Panc1 (cell line): Measurements from ENCODE around the gene IFI44L. TPM values are rescaled to one million over a fixed set of nuclear protein-coding genes. Genes with fewer than 3 reads are reported as not detected.

Source experiments
- ATAC-seq: fragments of 200-7000 bp; cut with Tn5 transposase; 2 replicates; pipeline ENCODE4 v1.9.1; 2020; ENCODE audit warnings: mild to moderate bottlenecking, moderate library complexity
- BruUV-seq: library from RNA; stranded (reverse); fragments of 400-500 nt; replicated peaks from 2 replicates; lab custom pipeline; 2021; lab: Mats Ljungman, UMichigan
- CTCF ChIA-PET: fragments of 300-600 bp; sonication (Branson Sonifier 250); formaldehyde crosslinking; loops from one replicate; lab custom pipeline; 2022; ENCODE audit warnings: antibody characterized with exemption; lab: Charles Lee
- POLR2A ChIA-PET: fragments of 300-600 bp; sonication (Branson Sonifier 250); formaldehyde crosslinking; loops from one replicate; lab custom pipeline; 2022; ENCODE audit warnings: antibody characterized with exemption; lab: Charles Lee
- DNase-seq: peaks from one replicate; pipeline ENCODE4 v3.0.0-alpha.2; 2010; ENCODE audit warnings: low read depth, low spot score
- H3K27ac ChIP-seq: 2 replicates; pipeline ENCODE4 v1.5.1; 2011; ENCODE audit warnings: mild to moderate bottlenecking, low read length, inconsistent platforms
- H3K27me3 ChIP-seq: fragments of 200-500 bp; sonication (Bioruptor generic); 2 replicates; pipeline ENCODE4 v1.6.0; 2014; ENCODE audit warnings: low read length, inconsistent platforms; ENCODE audit not compliant: control insufficient read depth, insufficient read depth
- H3K36me3 ChIP-seq: fragments of 200-500 bp; sonication (Bioruptor generic); 2 replicates; pipeline ENCODE4 v1.5.1; 2014; ENCODE audit warnings: inconsistent platforms, mild to moderate bottlenecking, low read length, moderate library complexity; ENCODE audit not compliant: control insufficient read depth, insufficient read depth
- H3K4me1 ChIP-seq: 2 replicates; pipeline ENCODE4 v1.5.1; 2011; ENCODE audit warnings: inconsistent platforms, mild to moderate bottlenecking, low read length, moderate library complexity; ENCODE audit not compliant: control insufficient read depth, insufficient read depth
- H3K4me3 ChIP-seq, 2 experiments: 2 replicates each; pipeline ENCODE4 v1.5.1; 2011 to 2012; ENCODE audit warnings: low read depth in 2 of 2, low read length in 2 of 2, mild to moderate bottlenecking in 2 of 2, inconsistent platforms in 1 of 2, moderate library complexity in 1 of 2
- H3K9me3 ChIP-seq: fragments of 200-500 bp; sonication (Bioruptor generic); 2 replicates; pipeline ENCODE4 v1.5.1; 2014; ENCODE audit warnings: low read depth, mild to moderate bottlenecking, inconsistent platforms, low read length, moderate library complexity; ENCODE audit not compliant: control insufficient read depth, insufficient read depth
- POLR2AphosphoS5 ChIP-seq: IDR thresholded peaks from 2 replicates; pipeline ENCODE4 v1.6.1; 2012; ENCODE audit warnings: mild to moderate bottlenecking, low read depth, low read length, moderate library complexity
- SIN3A ChIP-seq: IDR thresholded peaks from 2 replicates; pipeline ENCODE4 v1.6.1; 2012; ENCODE audit warnings: low read depth, mild to moderate bottlenecking, low read length, moderate library complexity, borderline replicate concordance; ENCODE audit not compliant: insufficient read depth
- TCF7L2 ChIP-seq: IDR thresholded peaks from 2 replicates; pipeline ENCODE4 v1.6.1; 2011; ENCODE audit warnings: mild to moderate bottlenecking, low read depth, low read length, inconsistent platforms
- in situ Hi-C: cut with HindIII; loops from 2 replicates; pipeline ENCODE4 v1.10.0; 2016; ENCODE audit warnings: low sequenced_read_pairs, low pct_unique_long_range_greater_than_20kb
- intact Hi-C: fragments of 100-400 bp; cut with micrococcal nuclease; formaldehyde crosslinking; loops from one replicate; pipeline ENCODE4 v1.10.0; 2022; ENCODE audit not compliant: unreplicated experiment
- total RNA-seq: library from RNA; stranded (reverse); gene quantifications from one replicate; pipeline ENCODE4 v1.2.1, GENCODE V29; 2021; ENCODE audit not compliant: unreplicated experiment
- TF ChIP-seq, protein P1 (sequence below), 2 experiments: IDR thresholded peaks; 2 replicates each; pipeline ENCODE4 v1.6.1; 2011 to 2012; ENCODE audit warnings: low read depth in 2 of 2, control low read depth in 1 of 2, low read length in 1 of 2, mild to moderate bottlenecking in 1 of 2, moderate library complexity in 1 of 2; ENCODE audit not compliant: insufficient read depth in 1 of 2
- TF ChIP-seq, protein P2 (sequence below): fragments of 450-650 bp; IDR thresholded peaks from 2 replicates; pipeline ENCODE4 v1.5.1; 2017; ENCODE audit warnings: mild to moderate bottlenecking

The IFI44L gene
- total RNA-seq, 1 experiment from 2014 or later, result 0.10 TPM

DNA sequence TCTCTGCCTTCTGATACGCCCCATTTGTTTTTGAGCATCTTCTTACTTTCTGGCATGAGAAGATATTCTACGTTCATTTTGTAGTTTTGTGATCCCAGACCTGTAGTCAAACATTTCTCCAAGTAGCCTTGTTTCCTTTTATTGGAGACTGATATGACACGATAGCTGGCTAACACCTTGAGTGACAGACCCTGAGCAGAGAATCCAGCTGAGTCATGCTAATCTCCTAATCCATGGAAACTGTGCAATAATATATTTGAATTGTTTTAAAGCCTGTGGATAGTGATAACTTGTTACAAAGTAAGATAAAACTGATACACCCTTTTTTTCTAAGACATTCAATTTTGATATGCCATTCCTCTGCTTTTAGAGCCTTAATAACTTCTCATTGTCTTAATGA is 1.2 kb upstream of the IFI44L start:
- H3K36me3 ChIP-seq, result no peaks in the 10 kb centered on the region
- DNase-seq (no peak), ATAC-seq (no peak)
- ChIA-PET POLR2A (no interaction called here), CTCF (no interaction called here)
- no peaks in the 10 kb centered on the region for H3K4me1 ChIP-seq
- in situ Hi-C loops (no loop called here), intact Hi-C loops (no loop called here)
- no TSS peak for BruUV-seq
- H3K9me3 ChIP-seq, result no peaks in the 10 kb centered on the region
- TF ChIP-seq TCF7L2 (no peak), SIN3A (no peak), POLR2AphosphoS5 (no peak)
- TF ChIP-seq, protein P1, sequence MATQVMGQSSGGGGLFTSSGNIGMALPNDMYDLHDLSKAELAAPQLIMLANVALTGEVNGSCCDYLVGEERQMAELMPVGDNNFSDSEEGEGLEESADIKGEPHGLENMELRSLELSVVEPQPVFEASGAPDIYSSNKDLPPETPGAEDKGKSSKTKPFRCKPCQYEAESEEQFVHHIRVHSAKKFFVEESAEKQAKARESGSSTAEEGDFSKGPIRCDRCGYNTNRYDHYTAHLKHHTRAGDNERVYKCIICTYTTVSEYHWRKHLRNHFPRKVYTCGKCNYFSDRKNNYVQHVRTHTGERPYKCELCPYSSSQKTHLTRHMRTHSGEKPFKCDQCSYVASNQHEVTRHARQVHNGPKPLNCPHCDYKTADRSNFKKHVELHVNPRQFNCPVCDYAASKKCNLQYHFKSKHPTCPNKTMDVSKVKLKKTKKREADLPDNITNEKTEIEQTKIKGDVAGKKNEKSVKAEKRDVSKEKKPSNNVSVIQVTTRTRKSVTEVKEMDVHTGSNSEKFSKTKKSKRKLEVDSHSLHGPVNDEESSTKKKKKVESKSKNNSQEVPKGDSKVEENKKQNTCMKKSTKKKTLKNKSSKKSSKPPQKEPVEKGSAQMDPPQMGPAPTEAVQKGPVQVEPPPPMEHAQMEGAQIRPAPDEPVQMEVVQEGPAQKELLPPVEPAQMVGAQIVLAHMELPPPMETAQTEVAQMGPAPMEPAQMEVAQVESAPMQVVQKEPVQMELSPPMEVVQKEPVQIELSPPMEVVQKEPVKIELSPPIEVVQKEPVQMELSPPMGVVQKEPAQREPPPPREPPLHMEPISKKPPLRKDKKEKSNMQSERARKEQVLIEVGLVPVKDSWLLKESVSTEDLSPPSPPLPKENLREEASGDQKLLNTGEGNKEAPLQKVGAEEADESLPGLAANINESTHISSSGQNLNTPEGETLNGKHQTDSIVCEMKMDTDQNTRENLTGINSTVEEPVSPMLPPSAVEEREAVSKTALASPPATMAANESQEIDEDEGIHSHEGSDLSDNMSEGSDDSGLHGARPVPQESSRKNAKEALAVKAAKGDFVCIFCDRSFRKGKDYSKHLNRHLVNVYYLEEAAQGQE (IDR thresholded peaks at IDR 0.05; ENCODE audit: insufficient read depth in 1 of 2, low read depth in 2 of 2, low read length in 1 of 2), result no peak
- no peak overlapping the region for H3K4me3 ChIP-seq
- no peaks in the 10 kb centered on the region for H3K27me3 ChIP-seq
- no peak overlapping the region for H3K27ac ChIP-seq

DNA sequence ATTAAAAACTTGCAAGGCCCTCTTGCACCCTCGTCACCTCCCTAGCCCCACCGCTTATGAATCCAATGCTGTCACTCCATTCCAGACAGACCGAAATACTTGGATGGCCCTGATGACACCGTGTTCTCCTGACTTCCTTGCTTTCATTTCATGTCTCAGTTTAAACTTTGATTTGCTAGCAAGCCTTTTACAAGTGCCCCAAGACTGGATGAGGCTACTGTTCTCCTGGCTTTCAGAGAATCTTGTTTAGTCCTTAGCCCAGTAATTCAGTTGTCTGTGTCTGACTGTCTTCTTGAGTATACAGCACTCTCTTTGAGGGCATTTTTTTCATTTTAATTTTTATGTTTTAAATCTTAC is 824 bp upstream of the IFI44L start:
- in situ Hi-C loops, result no loop called here
- no peak overlapping the region for H3K27ac ChIP-seq
- BruUV-seq, result no TSS peak
- no peaks in the 10 kb centered on the region for H3K4me1 ChIP-seq
- TF ChIP-seq, protein P1 (IDR thresholded peaks at IDR 0.05; ENCODE audit: insufficient read depth in 1 of 2, low read depth in 2 of 2, low read length in 1 of 2), result no peak
- TF ChIP-seq SIN3A, result no peak
- TF ChIP-seq, protein P2, sequence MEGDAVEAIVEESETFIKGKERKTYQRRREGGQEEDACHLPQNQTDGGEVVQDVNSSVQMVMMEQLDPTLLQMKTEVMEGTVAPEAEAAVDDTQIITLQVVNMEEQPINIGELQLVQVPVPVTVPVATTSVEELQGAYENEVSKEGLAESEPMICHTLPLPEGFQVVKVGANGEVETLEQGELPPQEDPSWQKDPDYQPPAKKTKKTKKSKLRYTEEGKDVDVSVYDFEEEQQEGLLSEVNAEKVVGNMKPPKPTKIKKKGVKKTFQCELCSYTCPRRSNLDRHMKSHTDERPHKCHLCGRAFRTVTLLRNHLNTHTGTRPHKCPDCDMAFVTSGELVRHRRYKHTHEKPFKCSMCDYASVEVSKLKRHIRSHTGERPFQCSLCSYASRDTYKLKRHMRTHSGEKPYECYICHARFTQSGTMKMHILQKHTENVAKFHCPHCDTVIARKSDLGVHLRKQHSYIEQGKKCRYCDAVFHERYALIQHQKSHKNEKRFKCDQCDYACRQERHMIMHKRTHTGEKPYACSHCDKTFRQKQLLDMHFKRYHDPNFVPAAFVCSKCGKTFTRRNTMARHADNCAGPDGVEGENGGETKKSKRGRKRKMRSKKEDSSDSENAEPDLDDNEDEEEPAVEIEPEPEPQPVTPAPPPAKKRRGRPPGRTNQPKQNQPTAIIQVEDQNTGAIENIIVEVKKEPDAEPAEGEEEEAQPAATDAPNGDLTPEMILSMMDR, result no peak
- no peak for TF ChIP-seq TCF7L2
- no peak for TF ChIP-seq POLR2AphosphoS5
- no peaks in the 10 kb centered on the region for H3K36me3 ChIP-seq
- peak; percentile 51; the same call in 1 of the 2 replicates for ATAC-seq
- ChIA-PET POLR2A (no interaction called here), CTCF (interaction anchor here (0.7 kb wide), 1 partner anchor 129 kb away, joined by 3 read pairs; no protein-coding TSS in a partner anchor)
- no peak for DNase-seq
- H3K27me3 ChIP-seq, result no peaks in the 10 kb centered on the region
- no peak overlapping the region for H3K4me3 ChIP-seq
- intact Hi-C loops, result no loop called here
- no peaks in the 10 kb centered on the region for H3K9me3 ChIP-seq
